NCI-H2196 (cell line): ENCODE measurements around the gene ESRP2.

Experiments
- DNase-seq: peaks from one replicate; lab custom pipeline; 2025; ENCODE audit not compliant: unreplicated experiment; lab: John Stamatoyannopoulos, UW

ESRP2 gene

GRCh38 chr16:68242085-68242484 is 6.2 kb upstream of the ESRP2 start:
- no peak for DNase-seq

GRCh38 chr16:68238029-68238345 is 2.1 kb upstream of the ESRP2 start:
- DNase-seq: no peak

GRCh38 chr16:68237243-68238028 is 1.5 kb upstream of the ESRP2 start:
- DNase-seq: peak; percentile 88

GRCh38 chr16:68236826-68237242 is 907 bp upstream of the ESRP2 start:
- DNase-seq: no peak

GRCh38 chr16:68236137-68236825 is 354 bp upstream of the ESRP2 start:
- DNase-seq: peak; percentile 69

- no peak for DNase-seq
These were observed 630 bp downstream of the ESRP2 start for GRCh38 chr16:68235108-68235886.

GRCh38 chr16:68234188-68235107 is 1.5 kb downstream of the ESRP2 start:
- DNase-seq: peak; percentile 85

GRCh38 chr16:68233835-68234187 is 2.1 kb downstream of the ESRP2 start:
- DNase-seq: no peak

- no peak for DNase-seq
These were observed 2.7 kb downstream of the ESRP2 start for GRCh38 chr16:68233085-68233834.

GRCh38 chr16:68232335-68232734 is 3.6 kb downstream of the ESRP2 start:
- DNase-seq: no peak

- no peak for DNase-seq
These were observed 4.4 kb downstream of the ESRP2 start for GRCh38 chr16:68231384-68232136.

GRCh38 chr16:68230956-68231355 is 5.0 kb downstream of the ESRP2 start:
- no peak for DNase-seq

- no peak for DNase-seq
These were observed 5.8 kb downstream of the ESRP2 start for GRCh38 chr16:68230176-68230571.

- peak; percentile 32 for DNase-seq
These were observed 6.3 kb downstream of the ESRP2 start for GRCh38 chr16:68229431-68230175.

- no peak for DNase-seq
These were observed 7.3 kb downstream of the ESRP2 start for GRCh38 chr16:68228652-68229051.

- DNase-seq: no peak
These were observed 7.9 kb downstream of the ESRP2 start for GRCh38 chr16:68227850-68228553.

GRCh38 chr16:68227183-68227793 is 8.6 kb downstream of the ESRP2 start:
- no peak for DNase-seq

- no peak for DNase-seq
These were observed 9.8 kb downstream of the ESRP2 start for GRCh38 chr16:68226116-68226515.
